AG20443 (cell line): Measurements from ENCODE around the gene NELL1.
"Not testable (repeated sequence)": the region's sequence is repeated elsewhere in the genome, so short reads cannot be mapped to it uniquely, and the experiment has no call there.

Experiments used
- DNase-seq: peaks from one replicate; pipeline ENCODE4 v3.0.0; 2012; ENCODE audit warnings: low spot score, mixed read lengths

NELL1 gene

DNA sequence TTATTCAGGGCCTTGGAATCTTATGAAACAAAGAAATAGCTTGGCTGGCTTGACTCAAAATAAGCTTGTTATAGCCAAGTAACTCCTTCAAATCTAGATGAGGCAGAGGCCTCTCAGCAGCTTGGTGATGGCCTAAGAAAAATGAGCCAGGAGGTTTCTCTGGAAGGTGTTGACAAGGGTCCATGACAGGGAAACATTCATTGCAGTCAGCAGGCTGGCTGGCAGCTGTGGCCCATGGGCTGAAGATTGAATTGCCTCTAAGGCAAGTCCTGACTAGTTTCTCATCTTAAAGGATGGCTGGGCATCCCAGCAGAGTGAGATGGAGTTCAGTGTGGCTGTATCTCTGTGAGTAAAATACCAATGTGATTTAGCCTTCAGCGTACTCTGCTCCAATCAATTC lies 441.0 kb downstream of the NELL1 start:
- DNase-seq: no peak

DNA sequence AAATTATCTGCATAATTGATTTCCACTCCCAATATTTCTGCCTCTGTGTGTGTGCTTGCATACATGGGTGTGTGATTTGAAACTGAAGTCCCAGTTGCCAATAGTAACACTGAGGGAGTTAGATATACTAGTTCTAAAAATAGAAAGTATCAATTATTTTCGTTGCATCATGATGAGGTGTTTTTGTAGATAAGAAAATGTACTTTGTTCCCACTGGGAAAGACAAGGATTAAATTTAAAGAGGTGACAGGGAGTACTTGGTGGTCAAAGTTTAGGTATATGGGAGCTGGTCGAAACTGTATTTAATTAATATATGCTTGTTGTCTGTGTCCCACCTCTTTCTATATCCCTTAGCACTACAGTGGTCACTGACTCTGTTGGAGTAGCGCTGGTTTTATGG lies 444.5 kb downstream of the NELL1 start:
- DNase-seq: no peak

- no peak for DNase-seq
Observed at GRCh38 chr11:21116009-21116408, 446.6 kb downstream of the NELL1 start.

DNA sequence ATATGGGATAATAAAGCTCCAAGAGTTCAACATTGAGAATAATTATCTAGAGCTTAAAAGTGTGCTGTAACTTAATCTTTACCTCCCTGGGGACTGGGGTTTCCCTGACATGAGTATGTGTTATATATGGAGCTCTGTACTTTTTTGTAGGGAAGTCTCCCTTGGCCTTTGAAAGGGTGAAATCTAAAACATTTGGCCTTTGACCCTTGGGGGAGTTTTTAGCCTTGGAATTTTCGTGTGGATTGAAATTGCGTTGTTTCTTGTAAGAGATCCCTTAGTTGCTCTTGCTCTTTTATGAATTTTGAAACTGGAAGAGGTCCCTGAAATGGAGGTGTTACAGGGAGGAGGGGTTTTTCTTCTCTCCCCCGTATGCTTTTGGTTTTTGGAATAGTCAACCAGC lies 450.0 kb downstream of the NELL1 start:
- no peak for DNase-seq

- no peak for DNase-seq
Observed at GRCh38 chr11:21121991-21122390, 452.6 kb downstream of the NELL1 start.

DNA sequence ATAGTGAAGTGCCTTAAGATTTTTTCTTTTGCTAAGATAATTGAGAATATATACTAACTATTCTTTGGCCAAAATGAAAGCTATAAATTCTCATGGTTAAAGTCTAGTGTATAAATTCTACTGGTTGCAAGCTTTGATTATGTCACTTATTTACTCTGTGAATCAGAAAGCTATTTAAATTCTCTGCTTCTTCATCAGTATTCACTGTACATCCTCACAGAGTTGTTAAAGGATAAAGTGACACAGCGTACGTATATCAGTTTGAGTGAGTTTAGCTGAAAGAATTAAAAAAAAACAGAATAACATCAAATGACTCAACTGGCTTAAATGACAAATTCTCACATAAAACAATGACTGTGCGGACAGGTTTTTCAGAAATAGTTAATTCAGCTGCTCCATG lies 453.1 kb downstream of the NELL1 start:
- DNase-seq: no peak

GRCh38 chr11:21132146-21132720 lies 462.8 kb downstream of the NELL1 start:
- no peak for DNase-seq

DNA sequence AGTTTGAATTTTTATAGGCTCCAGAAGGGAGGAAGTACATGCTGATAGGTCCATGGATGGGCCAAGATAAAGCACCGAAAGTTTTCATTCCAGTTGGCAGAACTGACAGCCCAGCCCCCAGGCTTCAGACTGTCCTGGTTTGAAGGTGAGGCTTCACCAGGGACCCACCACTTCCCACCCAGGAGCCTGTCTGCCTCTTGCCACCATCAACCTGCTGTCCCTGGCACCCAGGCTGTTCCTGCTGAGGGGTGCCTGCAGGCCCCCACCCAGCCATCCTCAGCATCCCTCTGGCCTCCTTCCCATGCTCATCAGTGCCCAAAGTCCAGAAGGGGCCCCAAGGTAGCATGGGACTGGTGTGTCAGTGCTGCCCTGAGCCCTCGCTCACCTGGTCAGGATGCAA lies 463.9 kb downstream of the NELL1 start:
- DNase-seq: no peak

- no peak for DNase-seq
Observed at GRCh38 chr11:21133722-21134121, 464.3 kb downstream of the NELL1 start.

DNA sequence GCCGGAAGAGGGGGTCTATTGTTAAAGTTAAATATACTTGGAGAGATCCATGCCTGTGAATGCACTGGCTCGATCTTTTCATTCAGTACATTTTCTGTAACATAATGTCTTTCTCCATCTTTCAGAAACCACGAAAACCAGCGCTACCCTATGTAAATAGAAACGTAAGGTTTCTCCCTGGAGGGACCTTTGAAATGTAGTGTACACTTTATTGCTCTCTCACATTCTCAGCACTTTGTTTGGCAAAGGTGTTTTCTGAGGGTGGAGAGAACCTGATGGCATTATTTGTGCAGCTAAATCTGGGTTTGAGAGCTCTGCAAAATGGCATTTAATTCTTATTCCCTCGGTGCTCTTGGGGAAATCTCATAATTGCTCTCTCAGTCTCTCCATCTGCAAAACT lies 468.4 kb downstream of the NELL1 start:
- no peak for DNase-seq

DNA sequence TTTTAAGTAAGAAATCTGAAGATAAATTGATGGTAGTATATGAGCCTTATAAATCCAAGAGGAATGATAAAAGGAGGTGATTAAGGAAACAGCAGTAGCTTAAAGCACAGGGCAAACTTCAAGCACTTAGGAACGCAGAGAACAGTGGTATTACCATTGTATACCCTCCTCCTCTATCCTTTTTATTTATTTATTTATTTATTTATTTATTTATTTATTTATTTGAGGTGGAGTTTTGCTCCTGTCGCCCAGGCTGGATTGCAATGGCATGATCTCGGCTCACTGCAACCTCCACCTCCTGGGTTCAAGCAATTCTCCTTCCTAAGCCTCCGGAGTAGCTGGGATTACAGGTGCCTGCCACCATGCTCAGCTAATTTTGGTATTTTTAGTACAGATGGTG lies 472.2 kb downstream of the NELL1 start:
- not testable (repeated sequence) for DNase-seq

DNA sequence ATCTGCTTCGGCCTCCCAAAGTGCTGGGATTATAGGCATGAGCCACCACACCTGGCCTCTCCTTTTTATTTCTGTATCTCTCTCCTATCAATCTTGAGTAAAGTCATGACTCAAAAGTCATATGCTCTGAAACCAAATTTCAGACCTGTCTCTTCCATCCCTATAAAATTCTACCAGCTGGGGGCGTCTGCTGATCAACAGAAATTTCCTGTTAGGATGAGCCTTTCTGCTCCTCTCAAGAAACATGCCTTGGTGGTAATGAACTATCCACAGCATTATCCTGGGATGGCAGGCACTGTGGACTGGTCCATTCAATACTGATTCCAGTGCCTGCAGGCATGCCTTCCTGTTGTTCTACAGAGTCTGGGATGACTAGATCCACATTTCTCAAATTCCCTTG lies 472.6 kb downstream of the NELL1 start:
- DNase-seq: no peak

- no peak for DNase-seq
Observed at GRCh38 chr11:21144531-21144930, 475.1 kb downstream of the NELL1 start.

GRCh38 chr11:21148376-21148775 lies 479.0 kb downstream of the NELL1 start:
- no peak for DNase-seq

DNA sequence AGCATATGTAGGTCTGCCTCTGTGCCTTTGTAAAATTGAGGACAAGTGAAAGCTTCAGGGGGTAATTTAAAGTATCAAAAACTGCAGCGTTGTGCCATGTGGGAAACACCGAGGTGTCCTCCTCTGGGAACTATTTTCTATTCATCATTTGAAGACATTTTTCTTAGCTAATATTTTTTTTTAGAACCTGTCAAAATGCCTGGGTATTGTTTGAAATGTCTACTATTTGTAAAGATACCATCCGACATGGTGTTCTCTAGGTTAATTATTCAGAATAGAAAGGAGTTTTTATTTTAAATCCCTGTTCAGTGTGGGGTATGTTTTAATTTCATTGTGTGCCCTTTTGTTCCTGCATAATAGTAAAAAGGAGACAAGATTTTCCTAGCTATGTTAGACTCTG lies 490.8 kb downstream of the NELL1 start:
- no peak for DNase-seq

GRCh38 chr11:21169639-21170038 lies 500.3 kb downstream of the NELL1 start:
- DNase-seq: no peak

DNA sequence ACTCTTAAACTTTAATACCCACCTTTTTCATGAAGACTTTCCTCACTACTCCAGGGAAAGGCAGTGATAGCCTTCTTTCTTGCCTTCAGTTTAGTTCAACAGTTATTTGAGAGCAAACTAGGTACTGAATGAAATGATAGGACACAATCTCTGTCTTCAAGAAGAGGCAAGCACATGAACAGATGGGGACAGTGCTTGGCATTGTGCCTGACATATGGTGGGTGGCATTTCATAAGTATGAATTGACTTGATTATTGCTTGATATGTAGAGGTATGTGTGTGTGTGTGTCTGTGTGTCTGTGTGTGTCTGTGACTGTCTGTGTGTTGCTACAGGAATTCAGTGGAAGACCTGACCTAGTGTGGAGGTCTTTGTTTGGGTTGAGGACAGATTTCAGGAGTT lies 504.1 kb downstream of the NELL1 start:
- no peak for DNase-seq

DNA sequence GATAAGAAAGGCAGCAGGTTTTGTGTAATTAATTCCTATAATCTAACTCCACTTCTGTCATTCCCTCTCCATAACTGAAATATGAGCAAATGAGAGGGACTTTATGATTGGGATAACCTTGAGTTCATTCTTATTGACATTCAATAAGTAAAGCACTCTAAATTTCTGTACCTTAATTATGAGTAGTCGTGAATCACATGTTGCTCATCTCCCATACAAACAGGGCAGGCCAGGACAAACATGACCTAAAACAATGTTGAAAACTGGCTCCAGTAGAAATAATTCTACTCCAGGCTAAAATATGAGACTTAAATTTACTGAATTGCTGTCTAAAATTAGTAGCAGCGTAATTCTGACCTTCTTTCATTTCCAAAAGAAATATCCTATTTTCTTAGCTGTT lies 505.4 kb downstream of the NELL1 start:
- DNase-seq: no peak

GRCh38 chr11:21177379-21177778 lies 508.0 kb downstream of the NELL1 start:
- DNase-seq: no peak

DNA sequence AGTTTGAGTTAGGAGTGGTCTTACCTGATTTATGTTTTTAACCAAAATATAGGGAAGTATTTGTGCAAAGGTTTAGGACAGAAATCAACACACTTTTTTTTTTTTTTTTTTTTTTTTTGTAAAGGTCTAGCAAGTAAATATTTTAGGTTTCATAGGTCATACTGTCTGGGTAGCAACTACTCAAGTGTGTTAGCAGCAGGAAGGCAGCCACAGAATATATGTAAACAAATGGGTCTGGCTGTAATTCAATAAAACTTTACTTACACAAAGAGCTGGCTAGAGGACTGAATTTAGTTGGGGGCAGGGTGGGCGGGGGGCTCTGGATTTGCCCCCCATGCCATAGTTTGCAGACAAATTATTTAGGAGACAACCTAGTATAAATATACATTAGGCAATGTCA lies 510.4 kb downstream of the NELL1 start:
- DNase-seq: no peak

GRCh38 chr11:21180182-21180581 lies 510.8 kb downstream of the NELL1 start:
- no peak for DNase-seq

- no peak for DNase-seq
Observed at GRCh38 chr11:21185959-21186358, 516.6 kb downstream of the NELL1 start.

DNA sequence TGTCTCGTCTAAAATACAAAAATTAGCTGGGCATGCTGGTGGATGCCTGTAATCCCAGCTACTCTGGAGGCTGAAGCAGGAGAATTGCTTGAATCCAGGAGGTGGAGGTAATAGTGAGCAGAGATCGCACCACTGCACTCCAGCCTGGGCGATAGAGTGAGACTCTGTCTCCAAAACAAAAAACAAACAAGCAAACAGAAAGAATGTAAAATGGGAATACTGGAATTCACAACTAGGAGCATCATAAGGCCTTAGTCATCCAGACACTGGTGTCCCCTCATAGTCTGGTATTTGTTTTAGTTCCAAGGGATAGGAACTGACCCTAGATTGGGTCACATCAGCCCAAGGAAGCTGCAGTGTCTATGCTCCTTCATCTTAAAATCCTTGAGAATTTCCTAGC lies 520.8 kb downstream of the NELL1 start:
- DNase-seq: no peak

DNA sequence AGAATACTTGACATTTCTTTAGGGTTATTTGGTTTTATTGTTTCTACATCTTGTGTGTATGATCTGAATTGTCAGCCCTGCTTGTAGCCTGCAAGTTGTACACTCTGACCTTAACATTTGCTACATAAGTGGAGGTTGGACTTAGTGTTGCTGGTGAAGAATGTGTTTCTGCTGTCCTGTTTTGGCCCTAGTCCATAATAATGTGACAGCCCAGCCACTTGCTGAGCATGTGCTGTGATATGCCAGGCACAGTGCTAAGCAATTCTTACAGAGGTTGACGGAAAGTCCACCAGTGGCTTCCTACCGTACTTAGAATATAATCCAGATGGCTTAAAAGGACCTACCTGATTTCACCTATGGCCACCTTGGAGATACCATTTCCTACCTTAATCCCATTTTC lies 526.6 kb downstream of the NELL1 start:
- no peak for DNase-seq

DNA sequence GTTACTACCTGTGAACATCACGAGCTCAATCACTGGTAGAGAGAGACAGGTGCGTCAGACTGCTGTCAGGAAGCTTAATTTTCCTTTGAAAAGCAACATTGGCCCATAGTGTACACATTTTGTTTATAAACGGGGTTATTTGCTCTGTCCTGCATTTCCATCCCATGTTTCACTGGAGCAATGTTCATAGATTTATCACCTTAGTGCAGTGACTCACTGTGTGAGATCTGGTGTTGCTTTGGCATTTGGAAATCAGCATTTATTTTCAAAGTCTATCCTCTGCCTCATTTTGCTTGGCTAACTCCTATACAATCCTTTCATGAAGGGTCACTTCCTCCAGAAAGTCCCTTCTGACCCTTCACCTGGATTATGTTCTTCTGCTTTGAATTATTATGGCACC lies 529.1 kb downstream of the NELL1 start:
- no peak for DNase-seq
